GM12864 (cell line): ENCODE data around the gene CDX1.

ENCODE experiments used
- DNase-seq: peaks from one replicate; pipeline ENCODE4 v3.0.0-alpha.2; 2011; ENCODE audit warnings: low read depth
- H3K4me3 ChIP-seq: 2 replicates; pipeline ENCODE4 v1.5.1; 2011; ENCODE audit warnings: mild to moderate bottlenecking, low read depth, low read length, control low read depth
- TF ChIP-seq, protein P1 (sequence below): IDR thresholded peaks from 2 replicates; pipeline ENCODE4 v1.5.1; 2011; ENCODE audit warnings: low read depth, mild to moderate bottlenecking, moderate library complexity, low read length, control low read depth, inconsistent platforms; ENCODE audit errors: missing control alignments

The CDX1 gene

DNA sequence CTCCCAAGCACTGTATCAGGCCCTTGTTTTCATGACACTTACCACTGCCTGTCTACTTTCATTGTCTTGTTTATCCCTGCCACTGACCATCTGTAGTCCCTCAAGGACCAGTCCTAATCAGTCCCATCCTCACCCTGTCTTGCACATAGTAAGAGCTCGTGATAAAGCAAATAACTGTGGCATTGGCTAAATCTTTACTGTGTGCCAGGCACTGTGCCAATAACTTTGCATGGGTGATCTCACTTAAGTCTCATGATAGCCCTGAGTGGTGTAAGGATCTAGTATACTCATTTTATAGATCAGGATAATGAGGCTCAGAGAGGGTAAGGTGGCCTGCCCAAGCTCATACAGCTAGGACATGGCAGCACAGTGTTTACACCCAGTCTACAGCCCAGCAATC lies 5.6 kb downstream of the CDX1 start:
- TF ChIP-seq, protein P1, sequence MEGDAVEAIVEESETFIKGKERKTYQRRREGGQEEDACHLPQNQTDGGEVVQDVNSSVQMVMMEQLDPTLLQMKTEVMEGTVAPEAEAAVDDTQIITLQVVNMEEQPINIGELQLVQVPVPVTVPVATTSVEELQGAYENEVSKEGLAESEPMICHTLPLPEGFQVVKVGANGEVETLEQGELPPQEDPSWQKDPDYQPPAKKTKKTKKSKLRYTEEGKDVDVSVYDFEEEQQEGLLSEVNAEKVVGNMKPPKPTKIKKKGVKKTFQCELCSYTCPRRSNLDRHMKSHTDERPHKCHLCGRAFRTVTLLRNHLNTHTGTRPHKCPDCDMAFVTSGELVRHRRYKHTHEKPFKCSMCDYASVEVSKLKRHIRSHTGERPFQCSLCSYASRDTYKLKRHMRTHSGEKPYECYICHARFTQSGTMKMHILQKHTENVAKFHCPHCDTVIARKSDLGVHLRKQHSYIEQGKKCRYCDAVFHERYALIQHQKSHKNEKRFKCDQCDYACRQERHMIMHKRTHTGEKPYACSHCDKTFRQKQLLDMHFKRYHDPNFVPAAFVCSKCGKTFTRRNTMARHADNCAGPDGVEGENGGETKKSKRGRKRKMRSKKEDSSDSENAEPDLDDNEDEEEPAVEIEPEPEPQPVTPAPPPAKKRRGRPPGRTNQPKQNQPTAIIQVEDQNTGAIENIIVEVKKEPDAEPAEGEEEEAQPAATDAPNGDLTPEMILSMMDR = no peak
- DNase-seq = no peak
- H3K4me3 ChIP-seq = no peak overlapping the region

DNA sequence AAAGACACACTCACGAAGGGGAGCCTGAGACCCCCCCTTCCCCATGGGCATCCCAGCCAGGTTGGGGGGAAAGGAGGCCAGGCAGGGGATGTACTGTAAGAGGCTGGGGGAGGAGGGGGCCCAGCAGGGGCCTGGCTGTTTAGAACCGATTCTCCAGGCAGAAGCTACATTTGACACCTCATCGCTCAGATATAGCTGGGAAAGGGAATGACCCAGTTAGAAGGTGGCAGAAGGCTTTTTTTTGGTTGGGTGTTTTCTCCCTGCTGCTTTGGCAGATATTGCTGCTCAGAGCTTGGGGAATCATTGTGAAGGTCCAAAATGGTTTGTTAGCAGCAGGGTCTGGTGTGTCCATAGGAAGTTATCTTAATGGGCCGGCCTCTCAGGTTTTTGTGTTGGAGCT lies 6.0 kb downstream of the CDX1 start:
- DNase-seq = no peak
- no peak overlapping the region for H3K4me3 ChIP-seq
- TF ChIP-seq, protein P1 = no peak

DNA sequence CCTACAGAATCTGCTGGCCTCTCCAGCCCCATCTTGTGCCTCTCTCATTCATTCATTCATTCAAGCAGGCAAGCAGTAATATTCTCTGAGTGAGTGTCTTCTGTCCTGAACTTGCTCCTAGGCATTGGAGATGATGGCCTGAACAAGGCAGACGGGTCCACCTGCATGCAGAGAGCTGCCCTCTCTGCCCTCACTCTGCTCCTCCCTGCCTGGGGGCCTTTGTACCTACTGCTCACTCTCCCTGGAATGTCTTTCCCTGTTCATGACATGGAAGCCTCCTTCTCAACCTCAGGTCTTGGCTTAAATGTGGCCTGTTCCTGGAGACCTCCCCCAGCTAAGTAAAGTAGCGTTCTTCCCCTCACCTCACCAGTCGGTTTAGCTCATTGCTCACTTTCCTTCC lies 6.6 kb downstream of the CDX1 start:
- TF ChIP-seq, protein P1 = no peak
- no peak for DNase-seq
- no peak overlapping the region for H3K4me3 ChIP-seq

DNA sequence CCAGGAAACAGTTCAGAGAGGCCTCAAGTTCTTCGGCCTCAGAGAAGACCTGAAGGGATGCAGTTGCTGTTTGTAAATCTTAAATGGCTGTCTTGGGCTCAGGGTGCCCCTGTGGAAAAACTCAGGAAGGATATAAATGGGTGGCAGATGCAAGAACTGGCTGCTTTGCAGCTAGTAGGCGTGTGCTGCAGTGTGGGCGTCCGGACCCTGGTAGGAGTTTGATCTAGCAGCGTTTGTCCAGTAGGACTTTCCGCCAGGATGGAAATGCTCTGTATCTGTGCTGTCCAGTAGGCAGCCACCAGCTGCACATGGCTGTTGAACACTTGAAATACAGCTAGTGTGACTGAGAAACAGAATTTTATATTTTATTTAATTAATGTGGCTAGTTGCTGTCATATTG lies 7.7 kb downstream of the CDX1 start:
- TF ChIP-seq, protein P1 = no peak
- no peak for DNase-seq
- H3K4me3 ChIP-seq = no peak overlapping the region

DNA sequence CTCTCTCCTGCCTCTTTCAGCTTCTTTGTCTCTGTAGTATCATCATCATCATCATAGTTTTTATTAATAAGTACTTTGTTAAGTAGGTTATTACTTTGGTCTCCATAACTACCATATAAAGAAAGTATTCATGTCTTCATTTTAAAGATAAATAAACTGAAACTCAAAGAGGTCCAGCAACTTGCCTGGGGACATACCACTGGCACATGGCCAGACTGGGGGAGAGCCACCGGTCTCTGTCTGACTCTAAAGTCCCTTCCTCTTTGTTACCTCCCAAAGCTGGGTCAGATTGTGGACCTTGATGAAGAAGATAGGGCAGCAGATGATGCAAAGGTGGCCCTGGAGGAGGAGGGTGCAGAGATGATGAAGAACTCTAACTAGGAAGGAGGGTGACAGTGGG lies 8.5 kb downstream of the CDX1 start:
- TF ChIP-seq, protein P1 = no peak
- no peak overlapping the region for H3K4me3 ChIP-seq

DNA sequence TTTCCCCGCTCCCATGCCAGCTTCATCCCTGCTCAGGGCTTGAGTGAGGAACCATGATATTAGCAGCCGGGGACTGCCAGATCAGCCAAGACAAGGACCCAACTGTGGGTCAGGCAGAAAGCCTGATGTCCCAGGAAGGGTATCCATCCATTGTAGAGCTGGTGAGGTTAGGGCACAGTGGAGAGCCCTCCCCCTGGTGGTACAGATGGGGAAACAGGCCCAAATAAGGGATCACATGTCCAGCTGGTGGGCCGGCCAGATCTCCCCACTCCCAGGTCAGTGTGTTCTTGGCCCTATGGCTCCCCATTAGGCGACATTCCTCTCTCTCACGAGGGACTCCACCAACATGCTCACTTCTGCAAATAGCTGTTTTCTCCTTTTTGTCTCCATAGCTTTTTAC lies 9.0 kb downstream of the CDX1 start:
- DNase-seq = no peak
- H3K4me3 ChIP-seq = no peak overlapping the region
- TF ChIP-seq, protein P1 = peak; percentile 62

More for the DNA sequence above, 8.5 kb downstream of the CDX1 start:
- no peak for DNase-seq

DNA sequence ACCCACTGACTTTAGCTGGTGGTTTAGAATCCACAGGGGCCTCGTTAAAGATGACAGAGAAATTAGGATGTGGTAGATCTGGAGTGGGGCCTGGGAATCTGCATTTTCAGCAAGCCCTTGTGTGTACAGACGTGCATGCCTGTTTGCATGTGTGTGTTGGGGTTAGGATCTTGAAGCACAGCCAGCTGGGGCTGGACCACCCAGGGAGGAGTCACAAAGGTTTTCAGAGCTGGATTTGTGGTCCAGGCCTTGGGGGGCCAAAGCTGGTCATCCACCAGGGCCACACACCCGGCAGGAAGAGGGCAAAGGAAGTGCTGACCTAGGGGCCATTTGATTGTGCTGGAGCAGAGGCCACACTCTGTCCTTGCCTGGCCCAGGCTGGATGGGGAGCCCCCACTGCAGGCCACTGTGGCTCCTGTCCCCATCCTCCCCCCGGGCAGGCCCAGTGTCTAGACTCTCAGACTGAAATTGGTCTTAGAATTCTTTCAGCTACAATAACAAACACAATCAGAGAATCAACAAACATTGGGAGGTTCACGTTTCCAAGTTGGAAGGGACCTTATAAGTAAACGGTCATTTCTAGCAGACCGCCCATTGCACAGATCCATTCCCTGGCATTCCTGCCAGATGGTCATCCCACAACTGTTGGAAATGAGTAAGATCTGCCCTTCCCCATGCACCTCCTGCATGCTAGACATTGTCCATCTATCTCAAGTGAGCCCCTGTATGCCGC lies 10.3 kb downstream of the CDX1 start:
- TF ChIP-seq, protein P1 = no peak
- DNase-seq = no peak
- no peak overlapping the region for H3K4me3 ChIP-seq
